Measurements from ENCODE around the gene C1orf94.

The C1orf94 gene

DNA sequence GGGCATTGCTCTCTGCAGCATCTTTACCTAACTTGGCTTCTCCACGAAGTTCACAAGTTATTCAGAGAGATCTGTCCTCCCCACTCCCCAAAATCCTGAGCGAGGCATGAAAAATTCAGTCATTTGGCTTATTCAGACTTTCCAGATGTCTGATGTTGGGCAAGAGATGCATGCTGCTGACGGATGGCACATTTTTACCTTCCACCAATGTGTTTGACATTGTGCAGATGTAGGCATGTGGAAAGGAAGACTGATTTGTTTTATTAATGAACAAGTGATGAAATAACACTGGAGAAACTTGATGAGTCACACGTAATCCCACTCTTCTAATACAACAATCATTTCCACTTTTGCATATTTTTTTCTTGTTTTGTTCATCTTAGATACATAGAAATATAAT, 86.7 kb downstream of the C1orf94 start:
- DNase-seq = no peak

DNA sequence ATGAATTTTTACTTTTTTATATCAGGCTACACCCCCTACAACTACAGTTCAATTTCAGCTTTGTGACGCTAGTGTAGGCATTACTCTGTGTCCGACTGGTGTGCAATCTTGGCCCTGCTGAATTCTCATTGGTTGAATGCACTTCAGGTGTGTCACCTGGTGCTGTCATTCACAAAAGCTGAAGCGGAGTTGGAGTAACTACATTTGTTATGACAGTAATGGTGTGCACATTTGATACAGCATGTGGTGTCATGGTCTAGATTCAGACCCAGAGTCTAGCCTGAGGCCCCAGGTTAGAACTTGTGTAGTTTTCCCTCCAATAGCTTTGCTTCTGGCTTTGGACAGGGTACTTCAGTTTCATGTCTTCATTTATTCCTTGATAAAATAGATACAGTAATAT, 88.7 kb downstream of the C1orf94 start:
- DNase-seq = no peak

GRCh38 chr1:34266127-34266951, 89.6 kb downstream of the C1orf94 start:
- DNase-seq = no peak

- no peak for DNase-seq
These were observed 90.6 kb downstream of the C1orf94 start for GRCh38 chr1:34267326-34267725.

DNA sequence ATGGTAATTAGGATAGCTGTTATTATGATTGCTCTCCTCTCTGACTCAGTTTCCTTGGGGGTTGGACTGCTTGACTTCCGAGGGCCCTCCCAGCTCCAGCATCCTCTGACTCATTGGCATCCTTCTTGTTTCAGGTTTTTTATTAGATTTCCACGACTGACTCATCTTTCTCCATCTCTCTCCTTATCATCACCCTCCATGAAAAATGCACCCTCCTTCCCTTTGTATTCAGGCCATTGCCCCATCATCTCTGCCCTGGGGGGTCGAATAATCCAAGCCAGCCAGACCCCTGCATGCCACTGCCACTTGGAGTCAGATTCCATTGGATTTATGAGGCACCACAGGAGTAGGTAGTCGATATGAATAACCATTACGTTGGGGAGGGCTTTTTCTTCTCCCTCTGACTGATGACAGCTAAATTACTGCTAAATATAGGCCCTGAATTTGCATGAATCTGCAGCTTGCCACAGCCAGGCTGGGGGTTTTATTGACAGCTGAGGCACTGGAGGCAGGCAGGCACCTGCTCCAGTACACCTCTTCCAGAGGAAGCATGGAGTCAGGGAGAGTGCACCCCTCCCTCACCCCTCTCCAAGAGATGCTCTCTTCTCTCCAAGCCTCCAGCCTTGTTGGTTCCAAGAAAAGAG, 91.7 kb downstream of the C1orf94 start:
- DNase-seq = no peak
